Measurements from ENCODE around the gene POLA2. TPM values are rescaled to one million over a fixed set of nuclear protein-coding genes. Genes with fewer than 3 reads are reported as not detected.

Gene POLA2
- total RNA-seq, 2 donors from 2014 or later, result 5.9 to 28.0 TPM

- Histone ChIP-seq H3K9me3 (no peaks in the 10 kb centered on the region), H3K4me3 (no peak overlapping the region), H3K36me3 (no peaks in the 10 kb centered on the region), H3K4me1 (peaks cover 14% of the 10 kb centered on the region), H3K27me3 (no peaks in the 10 kb centered on the region), H3K27ac (peak overlapping the region; percentile 83), H3K9ac (ENCODE audit: low read depth in 2 of 2, low read length in 2 of 2) (no peak overlapping the region)
- DNase-seq, result no peak
- intact Hi-C loops (cut with DNase I), result loop anchor here (10.0 kb wide), 1 partner anchor 226 kb away; no protein-coding TSS in a partner anchor
- TF ChIP-seq CTCF (IDR thresholded peaks at IDR 0.05), result no peak
These were observed 27.2 kb downstream of the POLA2 start for GRCh38 chr11:65288706-65289536.

- peak overlapping the region; percentile 83 for H3K27ac ChIP-seq
- no peaks in the 10 kb centered on the region for H3K27me3 ChIP-seq
- TF ChIP-seq CTCF (IDR thresholded peaks at IDR 0.05), result no peak
- no peaks in the 10 kb centered on the region for H3K36me3 ChIP-seq
- peak overlapping the region in 1 of 2 donors; percentile 71 for H3K9ac ChIP-seq (ENCODE audit: low read depth in 2 of 2, low read length in 2 of 2)
- no peaks in the 10 kb centered on the region for H3K9me3 ChIP-seq
- intact Hi-C loops (cut with DNase I), result no loop called here
- H3K4me1 ChIP-seq, result peaks cover 14% of the 10 kb centered on the region
- H3K4me3 ChIP-seq, result no peak overlapping the region
- peak; percentile 85 for DNase-seq
These were observed 28.8 kb downstream of the POLA2 start for GRCh38 chr11:65290448-65291165.

- Histone ChIP-seq H3K27me3 (no peaks in the 10 kb centered on the region), H3K27ac (peak overlapping the region; percentile 83), H3K36me3 (no peaks in the 10 kb centered on the region), H3K9me3 (no peaks in the 10 kb centered on the region), H3K4me3 (no peak overlapping the region), H3K9ac (ENCODE audit: low read depth in 2 of 2, low read length in 2 of 2) (peak overlapping the region in 1 of 2 donors; percentile 71), H3K4me1 (peaks cover 14% of the 10 kb centered on the region)
- DNase-seq, result no peak
- intact Hi-C loops (cut with DNase I), result no loop called here
- no peak for TF ChIP-seq CTCF (IDR thresholded peaks at IDR 0.05)
These were observed 29.9 kb downstream of the POLA2 start for GRCh38 chr11:65291613-65292012.

GRCh38 chr11:65292890-65293289 is 31.1 kb downstream of the POLA2 start:
- no peak overlapping the region for H3K4me3 ChIP-seq
- intact Hi-C loops (cut with DNase I), result no loop called here
- no peak for DNase-seq
- no peaks in the 10 kb centered on the region for H3K36me3 ChIP-seq
- H3K27me3 ChIP-seq, result no peaks in the 10 kb centered on the region
- H3K27ac ChIP-seq, result peak overlapping the region; percentile 83
- no peak overlapping the region for H3K9ac ChIP-seq (ENCODE audit: low read depth in 2 of 2, low read length in 2 of 2)
- no peak for TF ChIP-seq CTCF (IDR thresholded peaks at IDR 0.05)
- H3K4me1 ChIP-seq, result peaks cover 14% of the 10 kb centered on the region
- no peaks in the 10 kb centered on the region for H3K9me3 ChIP-seq

GRCh38 chr11:65293909-65294381 is 32.2 kb downstream of the POLA2 start:
- TF ChIP-seq CTCF (IDR thresholded peaks at IDR 0.05), result no peak
- H3K9me3 ChIP-seq, result no peaks in the 10 kb centered on the region
- H3K4me3 ChIP-seq, result no peak overlapping the region
- no peak overlapping the region for H3K9ac ChIP-seq (ENCODE audit: low read depth in 2 of 2, low read length in 2 of 2)
- no peaks in the 10 kb centered on the region for H3K36me3 ChIP-seq
- H3K4me1 ChIP-seq, result peaks cover 14% of the 10 kb centered on the region
- intact Hi-C loops (cut with DNase I), result no loop called here
- no peaks in the 10 kb centered on the region for H3K27me3 ChIP-seq
- peak overlapping the region; percentile 83 for H3K27ac ChIP-seq
- no peak for DNase-seq
